ENCODE results near the gene MYO1E.

- TF ChIP-seq CTCF (IDR thresholded peaks at IDR 0.05) (no peak), POLR2A (IDR thresholded peaks at IDR 0.05) (no peak), EP300 (IDR thresholded peaks at IDR 0.05; ENCODE audit: low read depth) (no peak), POLR2AphosphoS5 (IDR thresholded peaks at IDR 0.05) (no peak)
Observed at GRCh38 chr15:59407946-59408345, 35.3 kb upstream of the MYO1E start.

Data from transverse colon (tissue), 4 donors.